ENCODE measurements around the gene CPAMD8. TPM values are rescaled to one million over a fixed set of nuclear protein-coding genes. Genes with fewer than 3 reads are reported as not detected.

Gene CPAMD8
- total and polyA plus RNA-seq, 2 of the 8 experiments (the other 6 are each of a cell fraction or from before 2014, with no cell fraction given) = 6.1 to 9.2 TPM

DNA sequence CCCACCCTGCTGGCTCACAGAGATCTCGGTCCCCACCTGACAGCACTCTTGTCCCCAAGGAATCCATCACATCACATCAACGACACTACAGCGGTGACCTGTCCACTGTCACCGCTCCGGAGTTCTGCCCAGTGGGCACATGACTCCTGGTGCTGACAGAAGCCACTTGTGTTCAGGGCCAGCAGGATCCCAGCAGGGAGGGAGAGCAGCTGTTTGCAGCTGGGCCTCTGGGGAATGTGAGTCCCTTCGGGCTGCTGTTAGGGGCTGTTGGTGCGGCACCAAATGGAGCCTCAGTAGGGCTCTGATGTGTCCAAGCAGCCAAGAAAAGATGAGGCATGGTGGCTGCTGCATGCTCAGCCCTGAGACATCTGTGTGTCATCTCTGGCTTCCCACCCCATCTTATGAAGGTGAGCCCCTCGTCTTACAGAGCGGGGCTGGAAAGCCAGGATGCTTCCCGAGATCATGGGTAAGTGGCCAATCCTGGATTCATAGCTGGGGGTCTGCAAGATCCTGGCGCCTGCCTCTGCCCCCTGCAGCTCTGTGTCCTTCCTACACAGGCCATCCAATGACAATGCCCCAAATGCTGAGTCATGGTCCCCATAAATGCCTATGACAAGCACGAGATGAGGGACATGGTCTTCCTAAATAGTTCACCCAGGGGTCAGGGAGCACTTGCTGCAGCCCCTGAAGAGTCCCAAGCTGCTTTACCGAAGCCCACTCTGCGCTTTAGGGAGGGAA is 81.8 kb downstream of the CPAMD8 start:
- ChIA-PET CTCF (ENCODE audit: partially characterized antibody) (no interaction called here), POLR2A (ENCODE audit: partially characterized antibody) (no interaction called here)
- no peak overlapping the region for H3K56ac ChIP-seq (replicated peaks; ENCODE audit: insufficient read length, low read depth, low read length)
- no peak overlapping the region for H3K18ac ChIP-seq (ENCODE audit: extremely low read depth, low read length)
- no peak overlapping the region for H3K9ac ChIP-seq (replicated peaks in 1 of 4; ENCODE audit: extremely low read depth in 1 of 4, low read depth in 3 of 4, low read length in 3 of 4)
- H2AFZ ChIP-seq (ENCODE audit: low read length) = no peak overlapping the region
- DNase-seq (ENCODE audit: low read depth in 1 of 2, low spot score in 2 of 2) (no peak), FAIRE-seq (no peak)
- H4K5ac ChIP-seq (ENCODE audit: insufficient read length, low read depth, low read length) = no peak overlapping the region
- H3K23ac ChIP-seq (ENCODE audit: insufficient read length) = no peak overlapping the region
- H3K9me3 ChIP-seq (ENCODE audit: insufficient read depth in 2 of 2, low read depth in 1 of 2, low read length in 1 of 2) = no peaks in the 10 kb centered on the region
- peaks cover 5% of the 10 kb centered on the region for H3K23me2 ChIP-seq (ENCODE audit: low read depth, low read length)
- peaks cover 0 to 4% (median 0%) of the 10 kb centered on the region in 4 experiments; a peak in 2 of 8 replicates for H3K36me3 ChIP-seq (ENCODE audit: control insufficient read depth in 2 of 4, insufficient read depth in 4 of 4, low read length in 3 of 4)
- H4K20me1 ChIP-seq (replicated peaks in 1 of 2; ENCODE audit: control insufficient read depth in 1 of 2, insufficient read depth in 2 of 2, low read length in 2 of 2) = no peaks in the 10 kb centered on the region
- H3K4me1 ChIP-seq (replicated peaks in 1 of 4; ENCODE audit: control insufficient read depth in 3 of 4, insufficient read depth in 4 of 4, low read length in 3 of 4) = peaks cover 0 to 1% (median 0%) of the 10 kb centered on the region in 4 experiments; a peak in 1 of 7 replicates
- WGBS, 2 experiments (ENCODE audit: extremely low coverage in 1 of 2, insufficient coverage in 1 of 2, insufficient read length in 1 of 2, insufficient replicate concordance in 2 of 2, low coverage in 1 of 2, low lambda C conversion rate in 2 of 2, missing lambda C conversion rate in 1 of 2) = 86% methylated on average over 12 of the region's 14 CpGs; no CpG with 5 or more reads in 1 of the 2 experiments
- TF ChIP-seq JUN (IDR thresholded peaks at IDR 0.05; ENCODE audit: low read depth, low read length) (no peak), BCL11A (IDR thresholded peaks at IDR 0.05; ENCODE audit: low read depth in 2 of 2, low read length in 2 of 2) (no peak), BACH1 (IDR thresholded peaks at IDR 0.05; ENCODE audit: low read length) (peak; percentile 68), RFX5 (IDR thresholded peaks at IDR 0.05; ENCODE audit: borderline replicate concordance, low read depth, low read length) (no peak), SIX5 (IDR thresholded peaks at IDR 0.05; ENCODE audit: low read depth, low read length) (no peak), MAFK (IDR thresholded peaks at IDR 0.05; ENCODE audit: low read depth, low read length) (peak; percentile 45; the same call in 1 of the 2 replicates)
- H3K27me3 ChIP-seq (replicated peaks in 1 of 4; ENCODE audit: control insufficient read depth in 3 of 4, extremely low read depth in 1 of 4, insufficient read depth in 3 of 4, low read length in 3 of 4) = no peaks in the 10 kb centered on the region
- H4K8ac ChIP-seq (ENCODE audit: extremely low read depth, insufficient read depth, low read length) = no peak overlapping the region
- no peak overlapping the region for H3K14ac ChIP-seq (ENCODE audit: insufficient read length)
- H2BK5ac ChIP-seq (ENCODE audit: low read depth, low read length) = peak overlapping the region; percentile 72
- H2BK20ac ChIP-seq (ENCODE audit: low read length) = no peak overlapping the region
- H3K79me1 ChIP-seq (ENCODE audit: low read depth, low read length) = peaks cover 2% of the 10 kb centered on the region; the same call in 1 of the 2 replicates
- H4K91ac ChIP-seq (replicated peaks; ENCODE audit: insufficient read length, low read length) = no peak overlapping the region
- H2BK120ac ChIP-seq (replicated peaks; ENCODE audit: low read depth, low read length) = no peak overlapping the region
- no peak overlapping the region for H3K4me2 ChIP-seq (ENCODE audit: insufficient read depth in 1 of 2, low read depth in 2 of 2, low read length in 2 of 2)
- H2BK12ac ChIP-seq (ENCODE audit: low read depth, low read length) = no peak overlapping the region
- H3K4me3 ChIP-seq (ENCODE audit: extremely low read depth in 1 of 4, insufficient read depth in 2 of 4, low read depth in 3 of 4, low read length in 4 of 4) = no peak overlapping the region
- no peak overlapping the region for H3K27ac ChIP-seq (ENCODE audit: low read depth, low read length)
- no peak overlapping the region for H2BK15ac ChIP-seq (ENCODE audit: low read length)
- H3K79me2 ChIP-seq (ENCODE audit: control insufficient read depth in 1 of 2, insufficient read depth in 2 of 2, low read length in 2 of 2) = no peaks in the 10 kb centered on the region
- H3K4ac ChIP-seq (replicated peaks; ENCODE audit: insufficient read length, low read depth, low read length) = no peak overlapping the region
- H2AK5ac ChIP-seq (ENCODE audit: low read depth, low read length) = no peak overlapping the region

Measured in H1 (cell line).